Neuronal stem cell (in vitro differentiated cells): Measurements from ENCODE around the gene DYNC2I2.
A peak's percentile ranks its signal among the peaks of the same experiment; 100 is the strongest.

Experiments used
- DNase-seq: peaks from one replicate; pipeline ENCODE4 v3.0.0-alpha.2; 2013; ENCODE audit warnings: low spot score
- H2AFZ ChIP-seq: one replicate; pipeline ENCODE4 v1.6.1; 2013; ENCODE audit warnings: mild to moderate bottlenecking, low read length, inconsistent platforms
- H2AK5ac ChIP-seq: 2 replicates; pipeline ENCODE4 v1.6.1; 2013; ENCODE audit warnings: low read depth, mild to moderate bottlenecking, inconsistent platforms, low read length, moderate library complexity, mixed read lengths
- H2BK120ac ChIP-seq: 2 replicates; pipeline ENCODE4 v1.6.1; 2013; ENCODE audit warnings: low read depth, mild to moderate bottlenecking, inconsistent platforms, low read length, moderate library complexity, mixed read lengths
- H2BK12ac ChIP-seq: one replicate; pipeline ENCODE4 v1.6.1; 2013; ENCODE audit warnings: low read length, inconsistent platforms
- H2BK15ac ChIP-seq: 2 replicates; pipeline ENCODE4 v1.6.1; 2013; ENCODE audit warnings: mild to moderate bottlenecking, low read length, inconsistent platforms, mixed read lengths
- H2BK5ac ChIP-seq: one replicate; pipeline ENCODE4 v1.6.1; 2013; ENCODE audit warnings: inconsistent platforms, mild to moderate bottlenecking, low read length, moderate library complexity
- H3K14ac ChIP-seq: one replicate; pipeline ENCODE4 v1.6.1; 2013; ENCODE audit warnings: low read length, inconsistent platforms
- H3K18ac ChIP-seq: 2 replicates; pipeline ENCODE4 v1.6.1; 2013; ENCODE audit warnings: low read length, inconsistent platforms
- H3K23ac ChIP-seq: 2 replicates; pipeline ENCODE4 v1.6.1; 2013; ENCODE audit warnings: low read depth, mild to moderate bottlenecking, mixed read lengths, low read length, inconsistent platforms; ENCODE audit not compliant: poor library complexity
- H3K27ac ChIP-seq: replicated peaks from 3 replicates; pipeline ENCODE4 v1.5.1; 2013; ENCODE audit warnings: low read length, inconsistent platforms
- H3K27me3 ChIP-seq, 3 experiments: 2 replicates each; pipeline ENCODE4 v1.6.1; 2013; ENCODE audit warnings: low read length in 3 of 3, mild to moderate bottlenecking in 2 of 3, inconsistent platforms in 1 of 3, low read depth in 1 of 3, mixed read lengths in 1 of 3, moderate library complexity in 1 of 3; ENCODE audit not compliant: control insufficient read depth in 3 of 3, insufficient read depth in 3 of 3
- H3K36me3 ChIP-seq, 2 donors: replicated peaks in 1 of 2; 2 replicates each; pipeline ENCODE4 v1.6.1; 2013; ENCODE audit warnings: low read length in 2 of 2; ENCODE audit not compliant: control insufficient read depth in 2 of 2, insufficient read depth in 2 of 2
- H3K4ac ChIP-seq: 2 replicates; pipeline ENCODE4 v1.6.1; 2013; ENCODE audit warnings: inconsistent platforms, mild to moderate bottlenecking, low read length, moderate library complexity
- H3K4me1 ChIP-seq, 2 donors: 1 replicate in 1 of 2; 2 replicates in 1 of 2; pipeline ENCODE4 v1.6.1; 2013; ENCODE audit warnings: low read length in 2 of 2, low read depth in 1 of 2; ENCODE audit not compliant: control insufficient read depth in 2 of 2, insufficient read depth in 1 of 2
- H3K4me2 ChIP-seq: one replicate; pipeline ENCODE4 v1.6.1; 2013; ENCODE audit warnings: mild to moderate bottlenecking, low read length, inconsistent platforms; ENCODE audit not compliant: insufficient read depth, poor library complexity, severe bottlenecking
- H3K4me3 ChIP-seq, 2 donors: 2 replicates each; pipeline ENCODE4 v1.5.1; 2013; ENCODE audit warnings: low read length in 2 of 2, mild to moderate bottlenecking in 2 of 2, inconsistent platforms in 1 of 2, moderate library complexity in 1 of 2
- H3K79me1 ChIP-seq: one replicate; pipeline ENCODE4 v1.6.1; 2013; ENCODE audit warnings: low read depth, mild to moderate bottlenecking, inconsistent platforms, low read length, moderate library complexity
- H3K9ac ChIP-seq: one replicate; pipeline ENCODE4 v1.6.1; 2013; ENCODE audit warnings: mild to moderate bottlenecking, low read depth, low read length, inconsistent platforms; ENCODE audit not compliant: poor library complexity
- H3K9me3 ChIP-seq, 2 donors: replicated peaks in 1 of 2; 2 replicates each; pipeline versions ENCODE3 to v1.6.1; 2013; ENCODE audit warnings: low read length in 2 of 2, mild to moderate bottlenecking in 2 of 2, inconsistent platforms in 1 of 2, low read depth in 1 of 2, mixed read lengths in 1 of 2, moderate library complexity in 1 of 2; ENCODE audit not compliant: control insufficient read depth in 2 of 2, insufficient read depth in 1 of 2
- H4K8ac ChIP-seq: one replicate; pipeline ENCODE4 v1.6.1; 2013; ENCODE audit warnings: low read depth, mild to moderate bottlenecking, inconsistent platforms, low read length, moderate library complexity
- H4K91ac ChIP-seq: one replicate; pipeline ENCODE4 v1.6.1; 2013; ENCODE audit warnings: low read length, low read depth, mild to moderate bottlenecking, inconsistent platforms; ENCODE audit not compliant: poor library complexity
- WGBS, 2 donors: extraction: QIAGEN DNeasy Blood & Tissue Kit; methylation state at CpG; one replicate each; pipeline ENCODE4 v1.1.7; 2013; ENCODE audit warnings: missing lambda C conversion rate in 2 of 2, mixed read lengths in 1 of 2; ENCODE audit not compliant: insufficient read length in 2 of 2, insufficient replicate concordance in 1 of 2; ENCODE audit errors: extremely low coverage in 2 of 2; 5-methylcytosine and 5-hydroxymethylcytosine counted together

Gene DYNC2I2

DNA sequence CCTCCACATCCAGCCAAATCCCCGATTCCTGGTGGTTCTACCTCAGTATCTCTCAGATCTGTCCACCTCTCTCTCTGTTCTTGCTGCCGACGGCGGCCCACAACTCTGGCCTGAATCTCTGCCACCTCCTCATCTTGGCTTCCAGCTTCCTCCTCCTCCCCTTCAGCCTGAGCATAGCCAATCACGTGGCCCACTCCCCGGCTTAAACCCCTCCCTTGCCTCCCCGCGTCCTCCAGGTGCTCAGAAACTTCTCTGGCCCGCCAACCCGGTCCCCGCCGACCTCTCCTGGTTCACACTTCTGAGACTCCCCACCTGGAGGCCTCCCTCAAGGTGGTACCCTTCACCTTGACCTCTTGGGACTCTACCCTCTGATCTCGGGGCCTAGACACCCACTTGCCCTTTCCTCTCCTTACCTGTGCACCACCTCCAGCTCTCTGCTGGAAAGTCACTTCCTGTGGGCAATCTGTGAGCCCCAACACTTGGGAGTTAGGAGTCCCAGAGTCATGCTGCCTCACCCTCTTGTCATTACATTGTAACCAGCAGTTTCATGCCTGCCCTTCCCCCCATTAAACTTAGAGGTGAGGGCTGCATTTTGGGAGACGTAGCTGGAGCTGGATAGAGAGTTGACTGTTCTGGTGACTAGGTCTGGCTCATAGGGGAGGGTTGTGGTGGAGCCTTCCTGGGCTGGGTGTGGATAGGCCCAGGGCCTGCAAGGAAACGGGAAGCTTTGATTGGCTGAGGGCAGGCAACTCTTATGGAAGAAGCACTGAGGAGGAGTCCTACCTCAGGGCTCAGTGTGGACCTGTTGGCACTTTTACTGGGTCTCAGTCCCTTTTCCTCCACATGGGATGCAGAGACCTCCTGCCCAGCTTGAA, 27.9 kb upstream of the DYNC2I2 start:
- no peak overlapping the region for H3K9ac ChIP-seq
- H3K36me3 ChIP-seq, result no peaks in the 10 kb centered on the region
- peaks cover 2% of the 10 kb centered on the region for H3K79me1 ChIP-seq
- no peak overlapping the region for H2AK5ac ChIP-seq
- H2AFZ ChIP-seq, result peak overlapping the region; percentile 90
- no peak overlapping the region for H2BK5ac ChIP-seq
- no peak overlapping the region for H2BK120ac ChIP-seq
- H3K4me1 ChIP-seq, result peaks cover 15 to 24% of the 10 kb centered on the region in 2 donors
- peak overlapping the region; percentile 6 for H2BK15ac ChIP-seq
- no peak overlapping the region for H4K91ac ChIP-seq
- H2BK12ac ChIP-seq, result peak overlapping the region; percentile 24
- DNase-seq, result peak; percentile 63
- H3K9me3 ChIP-seq, result no peaks in the 10 kb centered on the region
- H3K27ac ChIP-seq, result peak overlapping the region; percentile 87
- no peak overlapping the region for H3K14ac ChIP-seq
- no peaks in the 10 kb centered on the region for H3K27me3 ChIP-seq
- H3K4ac ChIP-seq, result no peak overlapping the region
- peak overlapping the region; percentile 85 for H3K4me2 ChIP-seq
- H3K18ac ChIP-seq, result peak overlapping the region; percentile 92
- no peak overlapping the region for H3K23ac ChIP-seq
- H3K4me3 ChIP-seq, result peak overlapping the region; percentile 65 to 79
- H4K8ac ChIP-seq, result no peak overlapping the region
- WGBS, 2 donors, result no CpG with 5 or more reads among the region's 15 CpGs

DNA sequence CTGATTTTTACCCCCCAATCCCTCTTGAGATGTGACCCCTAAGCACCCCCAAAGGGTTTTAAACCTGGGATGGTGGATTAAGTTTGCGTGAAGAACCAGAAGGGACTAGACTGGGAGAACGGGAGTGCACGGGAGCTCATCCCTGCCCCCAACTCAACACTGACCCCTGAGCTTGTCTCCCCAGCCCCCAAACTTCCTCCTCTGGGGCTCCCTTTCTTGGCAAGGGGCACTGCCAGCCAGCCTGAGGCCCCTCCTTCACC, 27.3 kb upstream of the DYNC2I2 start:
- Histone ChIP-seq H3K36me3 (no peaks in the 10 kb centered on the region), H3K9me3 (no peaks in the 10 kb centered on the region), H2BK5ac (no peak overlapping the region), H2BK12ac (peak overlapping the region; percentile 24), H3K4me2 (peak overlapping the region; percentile 85), H4K8ac (no peak overlapping the region), H3K79me1 (peaks cover 2% of the 10 kb centered on the region), H2BK120ac (no peak overlapping the region), H4K91ac (no peak overlapping the region), H3K4me1 (peaks cover 15 to 24% of the 10 kb centered on the region in 2 donors), H2AK5ac (no peak overlapping the region), H2BK15ac (peak overlapping the region; percentile 6), H3K4ac (peak overlapping the region; percentile 13), H3K23ac (no peak overlapping the region), H3K27me3 (no peaks in the 10 kb centered on the region), H2AFZ (peak overlapping the region; percentile 90), H3K4me3 (peak overlapping the region; percentile 65 to 79), H3K9ac (no peak overlapping the region), H3K14ac (no peak overlapping the region), H3K18ac (peak overlapping the region; percentile 92), H3K27ac (peak overlapping the region; percentile 87)
- no CpG with 5 or more reads among the region's 3 CpGs for WGBS, 2 donors
- DNase-seq, result peak; percentile 29

DNA sequence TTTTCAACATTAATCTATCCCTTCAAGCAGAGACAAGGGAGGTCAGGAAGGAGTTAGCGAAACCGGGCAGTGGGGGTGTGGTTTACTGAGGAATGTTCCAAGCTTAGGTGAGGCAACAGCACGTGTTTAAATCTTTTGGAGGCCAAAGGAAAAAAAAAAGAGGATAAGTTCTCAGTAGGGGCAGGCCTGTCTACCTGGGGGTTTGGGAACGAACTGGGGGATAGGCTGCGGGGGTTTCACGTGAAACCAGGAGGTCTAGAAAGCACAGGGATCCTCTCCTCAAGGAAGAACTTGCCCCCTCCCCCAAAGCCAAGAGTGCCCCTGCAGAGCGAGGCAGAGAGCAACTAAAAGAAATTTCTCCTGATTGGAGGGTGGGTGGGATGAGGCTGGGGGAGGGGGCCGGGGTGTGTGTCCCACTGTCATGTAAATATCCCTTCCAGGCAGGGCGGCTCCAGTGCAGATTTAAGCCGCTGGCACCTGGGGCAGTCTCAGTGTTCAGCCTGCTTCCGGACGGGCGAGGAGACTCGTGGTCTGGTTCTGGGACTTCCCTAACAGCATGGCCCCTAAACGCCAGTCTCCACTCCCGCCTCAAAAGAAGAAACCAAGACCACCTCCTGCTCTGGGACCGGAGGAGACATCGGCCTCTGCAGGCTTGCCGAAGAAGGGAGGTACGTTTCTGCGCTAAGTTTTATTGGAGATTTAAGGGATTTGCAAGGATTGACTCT, 26.9 kb upstream of the DYNC2I2 start:
- no peaks in the 10 kb centered on the region for H3K36me3 ChIP-seq
- peak overlapping the region; percentile 90 for H3K23ac ChIP-seq
- DNase-seq, result peak; percentile 76
- no peaks in the 10 kb centered on the region for H3K9me3 ChIP-seq
- peaks cover 15 to 22% of the 10 kb centered on the region in 2 donors for H3K4me1 ChIP-seq
- H3K9ac ChIP-seq, result peak overlapping the region; percentile 70
- H3K4me3 ChIP-seq, result peak overlapping the region; percentile 65 to 79
- peaks cover 2% of the 10 kb centered on the region for H3K79me1 ChIP-seq
- no peak overlapping the region for H2BK120ac ChIP-seq
- H2AFZ ChIP-seq, result peak overlapping the region; percentile 90
- H2BK15ac ChIP-seq, result peak overlapping the region; percentile 6
- H3K14ac ChIP-seq, result no peak overlapping the region
- H3K18ac ChIP-seq, result peak overlapping the region; percentile 68
- no peaks in the 10 kb centered on the region for H3K27me3 ChIP-seq
- no peak overlapping the region for H2BK5ac ChIP-seq
- no peak overlapping the region for H2AK5ac ChIP-seq
- H3K4ac ChIP-seq, result peak overlapping the region; percentile 13
- H3K27ac ChIP-seq, result peak overlapping the region; percentile 87
- no peak overlapping the region for H4K91ac ChIP-seq
- peak overlapping the region; percentile 85 for H3K4me2 ChIP-seq
- H4K8ac ChIP-seq, result no peak overlapping the region
- H2BK12ac ChIP-seq, result peak overlapping the region; percentile 24
- no CpG with 5 or more reads among the region's 21 CpGs for WGBS, 2 donors

DNA sequence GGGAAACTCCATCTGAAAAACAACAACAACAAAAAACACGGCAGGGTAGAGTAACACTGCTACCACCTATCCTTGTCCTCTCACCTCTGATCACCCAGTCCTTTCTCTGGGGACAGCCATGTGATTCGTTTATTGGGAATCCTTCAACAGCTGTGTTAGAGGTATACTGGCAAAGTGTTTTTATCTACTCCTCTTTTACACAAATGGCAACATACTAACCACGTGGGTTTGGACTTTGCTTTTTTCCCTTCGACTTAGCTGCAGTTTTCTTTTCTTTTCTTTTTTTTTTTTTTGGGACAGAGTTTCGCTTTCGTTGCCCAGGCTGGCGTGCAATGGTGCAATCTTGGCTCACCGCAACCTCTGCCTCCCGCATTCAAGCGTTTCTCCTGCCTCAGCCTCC, 21.1 kb upstream of the DYNC2I2 start:
- Histone ChIP-seq H3K27ac (no peak overlapping the region), H3K79me1 (no peaks in the 10 kb centered on the region), H3K4me3 (no peak overlapping the region), H3K18ac (no peak overlapping the region), H3K9me3 (no peaks in the 10 kb centered on the region), H3K23ac (no peak overlapping the region), H3K36me3 (no peaks in the 10 kb centered on the region), H2BK15ac (no peak overlapping the region), H2AK5ac (no peak overlapping the region), H4K8ac (no peak overlapping the region), H4K91ac (no peak overlapping the region), H2AFZ (no peak overlapping the region), H2BK5ac (no peak overlapping the region), H3K14ac (no peak overlapping the region), H2BK12ac (no peak overlapping the region), H2BK120ac (no peak overlapping the region), H3K9ac (no peak overlapping the region), H3K4me1 (no peaks in the 10 kb centered on the region), H3K27me3 (no peaks in the 10 kb centered on the region), H3K4me2 (no peak overlapping the region), H3K4ac (no peak overlapping the region)
- WGBS, 2 donors, result no CpG with 5 or more reads among the region's 10 CpGs
- no peak for DNase-seq
